NT2/D1 (cell line): ENCODE measurements around the gene MPRIP.
"Not testable (repeated sequence)": the region's sequence is repeated elsewhere in the genome, so short reads cannot be mapped to it uniquely, and the experiment has no call there.

Source experiments
- DNase-seq: peaks from one replicate; pipeline ENCODE4 v3.0.0-alpha.2; 2011; ENCODE audit warnings: low read depth, low spot score
- H3K27me3 ChIP-seq: 2 replicates; pipeline ENCODE4 v1.6.0; 2011; ENCODE audit warnings: mild to moderate bottlenecking; ENCODE audit not compliant: insufficient read length, insufficient read depth
- H3K36me3 ChIP-seq: 2 replicates; pipeline ENCODE4 v1.6.1; 2011; ENCODE audit warnings: mild to moderate bottlenecking, low read length, mixed read lengths; ENCODE audit not compliant: insufficient read depth, insufficient read length
- H3K4me1 ChIP-seq: 2 replicates; pipeline ENCODE4 v1.5.1; 2011; ENCODE audit not compliant: insufficient read depth, insufficient read length
- H3K4me3 ChIP-seq: 2 replicates; pipeline ENCODE4 v1.5.1; 2011; ENCODE audit warnings: low read depth; ENCODE audit not compliant: insufficient read length
- H3K9ac ChIP-seq: 2 replicates; pipeline ENCODE4 v1.6.0; 2011; ENCODE audit warnings: low read depth; ENCODE audit not compliant: insufficient read length
- H3K9me3 ChIP-seq: 2 replicates; pipeline ENCODE4 v1.5.1; 2011; ENCODE audit warnings: mild to moderate bottlenecking, low read length; ENCODE audit not compliant: insufficient read depth
- SUZ12 ChIP-seq: IDR thresholded peaks from 2 replicates; pipeline ENCODE4 v1.6.1; 2011; ENCODE audit not compliant: insufficient read length, insufficient read depth; ENCODE audit errors: extremely low read depth
- YY1 ChIP-seq: IDR thresholded peaks from 2 replicates; pipeline ENCODE4 v1.6.1; 2011; ENCODE audit not compliant: insufficient read length, insufficient read depth
- ZNF274 ChIP-seq: IDR thresholded peaks from 2 replicates; pipeline ENCODE4 v1.6.1; 2011; ENCODE audit warnings: mild to moderate bottlenecking, low read depth, low read length

The MPRIP gene

GRCh38 chr17:17011043-17011907 is 31.0 kb upstream of the MPRIP start:
- not testable (repeated sequence) for H3K9ac ChIP-seq, H3K4me3 ChIP-seq, DNase-seq, H3K27me3 ChIP-seq, H3K36me3 ChIP-seq, H3K9me3 ChIP-seq, H3K4me1 ChIP-seq

- H3K9me3 ChIP-seq, H3K9ac ChIP-seq, H3K27me3 ChIP-seq, H3K4me1 ChIP-seq, DNase-seq, H3K36me3 ChIP-seq, H3K4me3 ChIP-seq: not testable (repeated sequence)
These were observed 28.2 kb upstream of the MPRIP start for GRCh38 chr17:17013828-17014747.

- H3K9me3 ChIP-seq, H3K27me3 ChIP-seq, H3K36me3 ChIP-seq, H3K4me1 ChIP-seq, DNase-seq, H3K4me3 ChIP-seq, H3K9ac ChIP-seq: not testable (repeated sequence)
These were observed 27.5 kb upstream of the MPRIP start for GRCh38 chr17:17014748-17015124.

GRCh38 chr17:17015230-17015629 is 27.0 kb upstream of the MPRIP start:
- Histone ChIP-seq H3K36me3 (no peaks in the 10 kb centered on the region), H3K27me3 (no peaks in the 10 kb centered on the region), H3K9me3 (no peaks in the 10 kb centered on the region), H3K9ac (no peak overlapping the region), H3K4me1 (peaks cover 1% of the 10 kb centered on the region), H3K4me3 (no peak overlapping the region)
- TF ChIP-seq SUZ12 = no peak
- TF ChIP-seq YY1 = no peak
- TF ChIP-seq ZNF274 = no peak
- DNase-seq = no peak

GRCh38 chr17:17016199-17017197 is 25.8 kb upstream of the MPRIP start:
- H3K36me3 ChIP-seq, H3K4me3 ChIP-seq, H3K4me1 ChIP-seq, H3K27me3 ChIP-seq, H3K9ac ChIP-seq, H3K9me3 ChIP-seq, DNase-seq: not testable (repeated sequence)

GRCh38 chr17:17017343-17018014 is 24.8 kb upstream of the MPRIP start:
- DNase-seq = no peak
- H3K9ac ChIP-seq = no peak overlapping the region
- H3K4me3 ChIP-seq = no peak overlapping the region
- TF ChIP-seq ZNF274 (no peak), SUZ12 (no peak), YY1 (no peak)
- H3K4me1 ChIP-seq = peaks cover 4% of the 10 kb centered on the region
- no peaks in the 10 kb centered on the region for H3K27me3 ChIP-seq
- H3K9me3 ChIP-seq = no peaks in the 10 kb centered on the region
- H3K36me3 ChIP-seq = no peaks in the 10 kb centered on the region

GRCh38 chr17:17018021-17018441 is 24.2 kb upstream of the MPRIP start:
- DNase-seq = no peak
- no peak for TF ChIP-seq ZNF274
- TF ChIP-seq SUZ12 = no peak
- no peak for TF ChIP-seq YY1
- Histone ChIP-seq H3K27me3 (no peaks in the 10 kb centered on the region), H3K36me3 (no peaks in the 10 kb centered on the region), H3K9me3 (no peaks in the 10 kb centered on the region), H3K9ac (no peak overlapping the region), H3K4me3 (no peak overlapping the region), H3K4me1 (peaks cover 4% of the 10 kb centered on the region)
